Adrenal gland (tissue), 12 donors: Measurements from ENCODE around the gene TLE5. TPM values are rescaled to one million over a fixed set of nuclear protein-coding genes. Genes with fewer than 3 reads are reported as not detected.

Experiments
- DNase-seq, 7 donors: peaks; one replicate each; pipeline ENCODE4 v3.0.0-alpha.2; 2019 to 2020
- H3K27ac ChIP-seq, 5 donors: fragments of 200-600 bp; sonication (generic) in 4 of 5; 1 replicate in 3 of 5; 2 replicates in 2 of 5; pipeline versions ENCODE4 v1.5.1 to v1.8.0; 2016 to 2020; ENCODE audit warnings: mild to moderate bottlenecking in 1 of 5
- H3K27me3 ChIP-seq: fragments of 200-600 bp; 2 replicates; pipeline ENCODE4 v1.8.0; 2021
- H3K36me3 ChIP-seq, 2 donors: fragments of 200-600 bp; replicated peaks in 1 of 2; 1 replicate in 1 of 2; 2 replicates in 1 of 2; pipeline versions ENCODE4 v1.5.1 to v1.8.0; 2018 to 2022
- H3K4me1 ChIP-seq, 2 donors: fragments of 200-600 bp; replicated peaks in 1 of 2; 1 replicate in 1 of 2; 2 replicates in 1 of 2; pipeline versions ENCODE4 v1.5.1 to v1.8.0; 2018 to 2021
- H3K4me3 ChIP-seq, 4 donors: fragments of 200-600 bp; sonication (generic) in 3 of 4; one replicate each; pipeline ENCODE4 v1.5.1; 2016 to 2018
- H3K9me3 ChIP-seq, 3 donors: fragments of 200-600 bp; sonication (generic) in 1 of 3; replicated peaks in 1 of 3; 1 replicate in 2 of 3; 2 replicates in 1 of 3; pipeline versions ENCODE4 v1.5.1 to v1.8.0; 2016 to 2021
- POLR2A ChIP-seq, 2 donors: fragments of 450-650 bp; IDR thresholded peaks; one replicate each; pipeline ENCODE4 v1.6.1; 2017; ENCODE audit warnings: antibody characterized with exemption in 2 of 2, mild to moderate bottlenecking in 2 of 2, moderate library complexity in 1 of 2
- WGBS, 4 donors: extraction: QIAGEN DNeasy Blood & Tissue Kit in 2 of 4; methylation state at CpG; one replicate each; pipeline versions ENCODE4 v1.1.5 to v1.1.7; 2013 to 2017; 5-methylcytosine and 5-hydroxymethylcytosine counted together
- intact Hi-C, 2 donors: fragments of 100-400 bp; cut with DNase I; formaldehyde crosslinking; loops; one replicate each; pipeline versions ENCODE4 v1.14.1 to v1.15.0; 2022 to 2023
- polyA plus RNA-seq, 3 donors: library from polyadenylated mRNA; stranded (reverse); fragments of 200-250 nt in 2 of 3; fragments of 350-450 nt in 1 of 3; fragmentation: Illumina TruSeq in 1 of 3; extraction: RNeasy Lipid Tissue Mini Kit (QIAGEN cat#74804) in 1 of 3; gene quantifications; one replicate each; pipeline ENCODE4 v1.2.3, GENCODE V29; 2013 to 2014
- total RNA-seq, 9 donors: library from RNA; depleted of rRNA in 4 of 9; stranded (reverse); fragments of >200 nt in 4 of 9; fragments of 120-200 nt in 1 of 9; fragmentation: NEBNext Ultra II Directional in 1 of 9; extraction: Animal tissue kit (Norgen Biotek cat#: 25700) in 1 of 9; gene quantifications; one replicate each; pipeline versions ENCODE4 v1.1.0 to v1.2.4, GENCODE V29; 2013 to 2023
- TF ChIP-seq, protein P1 (sequence below), 6 experiments: fragments of 450-650 bp in 4 of 6; fragments of 200-600 bp in 2 of 6; sonication (generic) in 1 of 6; IDR thresholded peaks; 1 replicate in 5 of 6; 2 replicates in 1 of 6; pipeline versions ENCODE4 v1.5.1 to v1.8.0; 2016 to 2021; ENCODE audit warnings: antibody characterized with exemption in 6 of 6, mild to moderate bottlenecking in 2 of 6, moderate library complexity in 1 of 6
- donor health status: healthy with polysubstance abuse.
- donor health status: Bipolar disorder and iron deficiency.
- donor health status: DM: yes; HTN: yes; CAD: no.
- donor health status: DM: no; HTN: no; CAD: no.
- donor health status: DM: no; HTN: no; CAD: no.
- donor health status: DM: yes; HTN: yes; CAD: no.

Gene TLE5
- total and polyA plus RNA-seq, 12 donors = 167 to 2,300 (median 670) TPM

DNA sequence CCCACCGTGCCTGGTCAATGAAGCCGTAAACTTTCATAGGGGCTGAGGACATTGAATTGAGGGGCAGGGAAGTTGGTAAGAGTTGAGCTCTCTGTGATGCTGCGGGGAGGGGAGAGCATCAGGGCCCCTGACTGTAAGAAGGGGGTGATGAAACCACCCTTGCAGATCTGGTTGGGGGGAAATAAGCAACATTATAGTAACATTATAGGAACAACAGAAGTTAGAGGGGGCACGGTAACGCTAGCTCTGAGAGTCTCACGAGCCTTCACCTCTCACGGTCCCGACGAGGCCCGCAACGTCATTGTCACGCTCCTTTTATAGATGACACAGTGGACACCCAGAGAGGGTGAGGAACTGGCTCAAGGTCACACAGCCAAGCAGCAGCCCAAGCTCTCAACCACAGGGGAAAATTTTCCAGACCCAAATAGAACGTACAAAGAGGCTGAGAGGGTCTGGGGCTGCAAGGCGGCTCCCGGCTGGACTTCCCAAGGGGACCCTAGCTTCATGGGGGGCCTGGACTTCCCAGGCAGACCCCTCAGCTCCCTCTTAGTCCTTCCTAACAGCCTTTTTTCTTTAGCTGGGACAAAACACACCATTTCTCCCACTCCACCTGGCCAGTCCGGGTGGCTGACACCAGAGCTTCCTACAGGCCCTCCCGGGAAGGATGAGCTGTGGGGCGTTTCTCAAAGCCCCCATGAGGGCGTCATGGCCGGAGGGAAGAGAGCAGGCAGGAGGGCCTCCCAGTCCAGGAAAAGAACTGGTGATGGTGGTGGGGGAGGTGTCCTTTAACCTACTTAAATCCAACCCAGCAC, 4.1 kb downstream of the TLE5 start:
- Histone ChIP-seq H3K27ac (peak overlapping the region; percentile 82 to 97 (median 93)), H3K4me3 (peak overlapping the region in 1 of 4 donors; percentile 44), H3K9me3 (no peaks in the 10 kb centered on the region), H3K36me3 (peaks cover 0 to 54% of the 10 kb centered on the region in 2 donors), H3K4me1 (peaks cover 48 to 69% of the 10 kb centered on the region in 2 donors), H3K27me3 (no peaks in the 10 kb centered on the region)
- peak; percentile 80 to 95 (median 91) for DNase-seq
- intact Hi-C loops = no loop called here
- TF ChIP-seq, protein P1, sequence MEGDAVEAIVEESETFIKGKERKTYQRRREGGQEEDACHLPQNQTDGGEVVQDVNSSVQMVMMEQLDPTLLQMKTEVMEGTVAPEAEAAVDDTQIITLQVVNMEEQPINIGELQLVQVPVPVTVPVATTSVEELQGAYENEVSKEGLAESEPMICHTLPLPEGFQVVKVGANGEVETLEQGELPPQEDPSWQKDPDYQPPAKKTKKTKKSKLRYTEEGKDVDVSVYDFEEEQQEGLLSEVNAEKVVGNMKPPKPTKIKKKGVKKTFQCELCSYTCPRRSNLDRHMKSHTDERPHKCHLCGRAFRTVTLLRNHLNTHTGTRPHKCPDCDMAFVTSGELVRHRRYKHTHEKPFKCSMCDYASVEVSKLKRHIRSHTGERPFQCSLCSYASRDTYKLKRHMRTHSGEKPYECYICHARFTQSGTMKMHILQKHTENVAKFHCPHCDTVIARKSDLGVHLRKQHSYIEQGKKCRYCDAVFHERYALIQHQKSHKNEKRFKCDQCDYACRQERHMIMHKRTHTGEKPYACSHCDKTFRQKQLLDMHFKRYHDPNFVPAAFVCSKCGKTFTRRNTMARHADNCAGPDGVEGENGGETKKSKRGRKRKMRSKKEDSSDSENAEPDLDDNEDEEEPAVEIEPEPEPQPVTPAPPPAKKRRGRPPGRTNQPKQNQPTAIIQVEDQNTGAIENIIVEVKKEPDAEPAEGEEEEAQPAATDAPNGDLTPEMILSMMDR (IDR thresholded peaks at IDR 0.05) = no peak
- peak in 1 of 2 donors; percentile 66 for TF ChIP-seq POLR2A (IDR thresholded peaks at IDR 0.05)
- 39 to 48% (median 43%) methylated on average over 15 to 20 of the region's 20 CpGs for WGBS, 4 donors

DNA sequence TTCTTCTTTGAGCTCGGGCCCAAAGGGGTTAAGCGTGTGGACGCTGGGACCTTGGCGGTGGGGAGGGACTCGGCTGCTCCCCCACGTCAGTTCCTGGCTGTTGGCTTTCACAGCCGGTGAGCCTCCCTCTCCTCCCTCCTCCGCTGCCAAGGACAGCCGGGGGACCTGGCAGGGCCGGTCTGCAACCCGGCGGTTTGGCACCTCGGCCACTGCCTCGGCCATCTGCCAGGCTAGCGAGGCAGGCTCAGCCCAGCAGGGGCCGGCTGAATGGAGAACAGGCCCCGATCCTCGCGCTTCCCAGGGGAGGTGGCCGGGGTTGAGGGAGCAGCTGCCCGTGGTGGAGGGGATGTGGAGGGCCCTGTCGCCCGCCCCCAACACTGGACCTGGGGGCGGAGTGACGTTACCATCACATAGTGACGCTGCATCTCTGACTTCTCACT, 5.0 kb downstream of the TLE5 start:
- H3K36me3 ChIP-seq = peaks cover 0 to 59% of the 10 kb centered on the region in 2 donors
- intact Hi-C loops = no loop called here
- DNase-seq = peak; percentile 93 to 98 (median 96)

DNA sequence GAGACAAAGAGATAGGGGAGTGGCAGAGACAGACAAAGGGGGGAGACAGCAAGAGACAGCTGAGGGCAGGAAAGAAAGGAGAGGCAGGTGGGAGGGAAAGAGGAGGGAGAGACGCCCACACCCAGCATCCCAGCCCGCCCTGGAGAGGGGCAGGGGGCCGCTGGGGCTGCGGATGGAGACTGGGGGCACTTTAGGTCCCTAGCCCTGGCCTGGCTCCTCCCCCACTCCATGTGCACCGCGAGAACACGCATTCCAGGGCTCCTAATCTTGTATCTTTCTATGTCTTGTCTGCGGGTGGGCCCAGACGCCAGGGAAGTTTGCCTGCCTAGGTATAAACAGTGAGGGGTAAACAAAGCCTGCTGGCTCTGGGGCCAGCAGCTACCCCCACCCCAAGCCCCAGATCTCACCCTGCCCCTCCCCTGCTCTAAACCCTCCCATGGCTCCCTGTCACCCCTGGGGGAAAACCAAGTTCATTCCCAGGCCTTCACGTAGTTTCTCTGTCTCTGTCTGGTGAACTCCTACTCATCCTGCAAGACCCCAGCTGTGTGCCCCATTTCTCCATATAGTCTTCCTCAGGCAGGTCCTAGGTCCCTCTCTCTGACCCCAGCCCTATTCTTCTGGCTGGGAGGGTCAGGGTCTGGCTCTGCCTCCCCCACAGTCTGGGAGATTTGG, 5.7 kb downstream of the TLE5 start:
- Histone ChIP-seq H3K4me3 (peak overlapping the region in 1 of 4 donors; percentile 9), H3K36me3 (peaks cover 0 to 59% of the 10 kb centered on the region in 2 donors), H3K27me3 (no peaks in the 10 kb centered on the region), H3K9me3 (no peaks in the 10 kb centered on the region), H3K27ac (peak overlapping the region in 4 of 5 donors; percentile 82 to 97 (median 94)), H3K4me1 (peaks cover 43 to 63% of the 10 kb centered on the region in 2 donors)
- no peak for DNase-seq
- WGBS, 4 donors = 39 to 62% (median 49%) methylated on average over 8 to 10 of the region's 10 CpGs
- TF ChIP-seq, protein P1 (IDR thresholded peaks at IDR 0.05) = no peak
- TF ChIP-seq POLR2A (IDR thresholded peaks at IDR 0.05) = no peak
- intact Hi-C loops = no loop called here

More for the DNA sequence above, 5.0 kb downstream of the TLE5 start:
- Histone ChIP-seq H3K4me3 (peak overlapping the region in 1 of 4 donors; percentile 44), H3K9me3 (no peaks in the 10 kb centered on the region), H3K27me3 (no peaks in the 10 kb centered on the region), H3K27ac (peak overlapping the region; percentile 82 to 97 (median 93)), H3K4me1 (peaks cover 43 to 63% of the 10 kb centered on the region in 2 donors)
- TF ChIP-seq POLR2A (IDR thresholded peaks at IDR 0.05) = peak in 1 of 2 donors; percentile 71
- TF ChIP-seq, protein P1 (IDR thresholded peaks at IDR 0.05) = peak in 4 of 6 experiments; percentile 4 to 47 (median 39)
- 14 to 35% (median 21%) methylated on average over 19 to 26 of the region's 26 CpGs; no CpG with 5 or more reads in 1 of the 4 donors for WGBS, 4 donors
